Measurements from ENCODE around the gene CD82.

Gene CD82

DNA sequence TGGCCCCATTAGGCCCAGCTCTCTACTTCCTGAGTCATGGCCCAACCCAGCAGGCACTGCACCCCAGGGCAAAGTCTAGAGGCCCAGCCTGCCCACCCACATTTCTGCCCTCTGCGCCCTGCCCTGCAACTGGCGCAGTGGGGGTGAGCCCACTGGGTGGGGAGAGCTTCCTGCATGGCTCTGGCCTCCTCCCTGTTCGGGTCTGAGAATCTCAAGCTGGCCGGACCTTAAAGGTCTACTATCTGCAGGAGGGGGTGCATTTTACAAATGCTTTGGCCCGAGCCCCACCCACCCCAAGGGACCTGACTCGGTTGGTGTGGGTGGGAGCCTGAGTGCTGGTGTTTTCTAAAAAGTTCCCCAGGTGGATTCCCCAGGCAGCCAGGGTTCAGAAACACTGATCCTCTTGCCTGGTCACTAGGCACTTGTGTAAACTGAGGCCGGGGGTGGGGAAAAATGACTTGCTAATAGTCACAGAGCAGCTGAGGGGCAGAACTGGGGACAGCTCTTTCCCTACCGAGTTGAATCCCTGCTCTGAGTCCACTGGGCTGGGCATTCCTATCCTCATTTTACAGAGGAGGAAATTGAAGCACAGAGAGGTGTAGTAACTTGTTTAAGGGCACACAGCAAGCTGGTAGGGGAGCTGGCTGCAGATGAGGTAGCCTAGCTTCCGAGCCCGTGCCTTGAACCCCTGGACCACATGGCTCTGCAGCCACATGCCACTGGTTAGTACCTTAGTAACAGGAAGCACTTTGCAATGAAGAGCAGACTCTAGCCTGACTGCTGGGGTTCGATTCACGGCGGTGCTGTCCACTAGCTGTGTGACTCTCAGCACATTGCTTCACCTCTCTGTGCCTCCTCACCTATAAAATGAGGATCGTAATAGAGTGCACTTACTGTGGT is 36.3 kb downstream of the CD82 start:
- peak overlapping the region; percentile 69 for H3K4me3 Mint-ChIP-seq
- DNase-seq (ENCODE audit: low spot score in 2 of 2) (peak; percentile 50 to 61), ATAC-seq (ENCODE audit: low read depth) (peak; percentile 45)
- H3K4me1 Mint-ChIP-seq, result peaks cover 74% of the 10 kb centered on the region
- H3K27me3 Mint-ChIP-seq, result no peaks in the 10 kb centered on the region
- no peaks in the 10 kb centered on the region for H3K9me3 Mint-ChIP-seq
- peaks cover 28% of the 10 kb centered on the region for H3K36me3 Mint-ChIP-seq
- H3K27ac Mint-ChIP-seq, result peak overlapping the region; percentile 98

DNA sequence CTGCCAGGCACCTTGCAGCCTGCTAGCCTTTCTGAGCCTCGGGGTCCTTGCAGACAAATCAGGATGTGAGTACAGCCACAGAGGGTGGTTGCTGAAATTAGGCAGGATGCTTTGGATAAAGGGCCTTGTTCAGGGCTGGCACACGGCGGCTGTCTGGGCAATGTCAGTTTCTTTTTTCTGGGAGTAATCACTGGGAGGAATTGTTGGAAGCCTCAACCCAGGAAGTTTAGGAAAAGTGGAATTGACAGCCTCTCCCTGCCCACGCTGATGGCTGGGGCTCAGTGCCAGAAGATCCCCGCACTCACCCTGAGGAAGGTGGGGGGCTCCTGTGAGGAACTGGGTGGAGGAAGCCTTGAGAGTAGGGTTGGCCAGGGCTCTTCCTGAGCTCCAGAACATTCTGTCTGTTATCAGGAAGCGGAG is 37.4 kb downstream of the CD82 start:
- Mint-ChIP-seq H3K4me1 (peaks cover 73% of the 10 kb centered on the region), H3K9me3 (no peaks in the 10 kb centered on the region), H3K36me3 (peaks cover 35% of the 10 kb centered on the region), H3K27ac (peak overlapping the region; percentile 98), H3K27me3 (no peaks in the 10 kb centered on the region), H3K4me3 (peak overlapping the region; percentile 29)
- DNase-seq (ENCODE audit: low spot score in 2 of 2) (no peak), ATAC-seq (ENCODE audit: low read depth) (no peak)

DNA sequence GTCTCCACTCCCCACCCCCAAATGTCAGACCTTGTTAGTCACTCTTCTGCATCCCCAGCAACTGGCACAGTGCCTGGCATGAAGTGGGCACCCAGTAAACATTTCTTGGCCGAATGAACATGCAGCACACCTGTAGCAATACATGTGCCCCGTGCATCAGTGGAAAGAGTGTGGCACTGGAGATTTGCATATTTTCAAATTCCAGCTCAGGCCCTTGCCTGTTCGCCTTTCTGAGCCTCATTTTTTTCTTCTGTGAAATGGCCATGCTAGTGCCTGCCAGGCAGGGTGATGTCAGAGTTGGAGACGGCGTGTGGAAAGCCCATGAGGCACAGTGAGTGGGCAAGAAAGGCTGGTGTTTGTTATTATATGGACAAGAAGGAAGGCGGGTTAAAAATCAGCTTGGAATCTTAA is 38.7 kb downstream of the CD82 start:
- DNase-seq (ENCODE audit: low spot score in 2 of 2) (peak in 1 of 2 donors; percentile 50), ATAC-seq (ENCODE audit: low read depth) (peak; percentile 36)
- H3K27me3 Mint-ChIP-seq, result no peaks in the 10 kb centered on the region
- peaks cover 36% of the 10 kb centered on the region for H3K36me3 Mint-ChIP-seq
- H3K4me1 Mint-ChIP-seq, result peaks cover 80% of the 10 kb centered on the region
- H3K9me3 Mint-ChIP-seq, result no peaks in the 10 kb centered on the region
- H3K4me3 Mint-ChIP-seq, result peak overlapping the region; percentile 87
- H3K27ac Mint-ChIP-seq, result peak overlapping the region; percentile 98

- ATAC-seq (ENCODE audit: low read depth) (no peak), DNase-seq (ENCODE audit: low spot score in 2 of 2) (no peak)
- peak overlapping the region; percentile 87 for H3K4me3 Mint-ChIP-seq
- peaks cover 78% of the 10 kb centered on the region for H3K4me1 Mint-ChIP-seq
- peak overlapping the region; percentile 98 for H3K27ac Mint-ChIP-seq
- no peaks in the 10 kb centered on the region for H3K27me3 Mint-ChIP-seq
- peaks cover 36% of the 10 kb centered on the region for H3K36me3 Mint-ChIP-seq
- no peaks in the 10 kb centered on the region for H3K9me3 Mint-ChIP-seq
These were observed 39.7 kb downstream of the CD82 start for GRCh38 chr11:44605068-44605708.

DNA sequence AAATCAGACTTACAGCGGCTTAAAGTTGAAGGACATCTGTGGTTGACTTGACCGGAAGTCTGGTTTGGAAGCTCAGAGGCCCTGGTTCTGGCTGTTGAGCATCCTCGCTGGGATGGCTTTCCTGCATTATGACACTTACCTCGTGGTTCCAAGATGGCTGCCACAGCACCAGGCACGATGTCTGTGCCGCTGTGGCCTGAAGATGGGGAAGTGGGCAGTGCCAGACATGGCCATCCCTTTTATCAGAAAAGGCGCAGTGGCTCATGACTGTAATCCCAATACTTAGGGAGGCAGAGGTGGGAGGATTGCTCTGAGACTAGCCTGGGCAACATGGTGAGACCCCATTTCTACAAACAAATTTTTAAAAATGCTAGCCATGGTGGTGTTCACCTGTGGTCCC is 40.5 kb downstream of the CD82 start:
- peaks cover 36% of the 10 kb centered on the region for H3K36me3 Mint-ChIP-seq
- H3K9me3 Mint-ChIP-seq, result no peaks in the 10 kb centered on the region
- DNase-seq (ENCODE audit: low spot score in 2 of 2) (no peak), ATAC-seq (ENCODE audit: low read depth) (no peak)
- H3K4me3 Mint-ChIP-seq, result peak overlapping the region; percentile 87
- H3K27me3 Mint-ChIP-seq, result no peaks in the 10 kb centered on the region
- H3K4me1 Mint-ChIP-seq, result peaks cover 77% of the 10 kb centered on the region
- H3K27ac Mint-ChIP-seq, result peak overlapping the region; percentile 98

- DNase-seq (ENCODE audit: low spot score in 2 of 2), result no peak
- H3K4me3 Mint-ChIP-seq, result peak overlapping the region; percentile 39
- H3K27me3 Mint-ChIP-seq, result no peaks in the 10 kb centered on the region
- no peaks in the 10 kb centered on the region for H3K9me3 Mint-ChIP-seq
- H3K4me1 Mint-ChIP-seq, result peaks cover 75% of the 10 kb centered on the region
- H3K36me3 Mint-ChIP-seq, result peaks cover 36% of the 10 kb centered on the region
- ATAC-seq (ENCODE audit: low read depth), result no peak
- H3K27ac Mint-ChIP-seq, result peak overlapping the region; percentile 98
These were observed 41.0 kb downstream of the CD82 start for GRCh38 chr11:44606472-44606871.

DNA sequence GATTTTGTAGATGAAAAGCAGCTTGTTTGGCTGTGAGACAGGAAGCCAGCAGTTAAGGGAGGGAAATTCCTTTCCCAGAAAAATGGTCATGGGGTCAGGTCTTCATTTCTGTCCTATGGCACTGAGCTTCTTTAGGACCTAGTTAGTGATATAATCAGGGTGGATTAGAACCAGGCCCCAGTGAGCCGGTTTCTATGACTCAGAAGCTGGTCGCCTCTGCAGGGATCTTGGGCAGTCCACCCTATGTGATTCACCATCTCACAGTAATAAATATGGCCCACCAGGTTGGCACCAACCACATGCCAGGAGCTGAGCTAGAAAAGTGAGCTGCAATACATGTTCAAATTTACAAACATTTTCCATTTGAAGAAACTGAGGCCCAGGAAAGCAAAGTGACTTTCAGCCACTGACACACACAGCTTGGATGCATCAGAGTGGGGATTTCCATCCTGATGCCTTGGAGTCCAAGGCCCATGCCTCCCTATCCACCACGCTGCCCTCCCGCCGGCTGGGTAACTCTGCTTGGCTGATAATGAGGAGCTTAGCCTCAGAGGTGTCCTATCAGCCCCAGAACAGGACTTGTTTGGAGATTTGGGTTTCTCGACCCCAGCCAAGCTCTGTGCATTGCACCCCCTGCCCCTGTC is 42.0 kb downstream of the CD82 start:
- H3K4me1 Mint-ChIP-seq, result peaks cover 78% of the 10 kb centered on the region
- no peak for ATAC-seq (ENCODE audit: low read depth)
- H3K4me3 Mint-ChIP-seq, result peak overlapping the region; percentile 79
- H3K27ac Mint-ChIP-seq, result peak overlapping the region; percentile 98
- no peak for DNase-seq (ENCODE audit: low spot score in 2 of 2)
- H3K27me3 Mint-ChIP-seq, result no peaks in the 10 kb centered on the region
- peaks cover 38% of the 10 kb centered on the region for H3K36me3 Mint-ChIP-seq
- H3K9me3 Mint-ChIP-seq, result no peaks in the 10 kb centered on the region

GRCh38 chr11:44607987-44608386 is 42.5 kb downstream of the CD82 start:
- Mint-ChIP-seq H3K27ac (peak overlapping the region; percentile 98), H3K36me3 (peaks cover 39% of the 10 kb centered on the region), H3K4me3 (peak overlapping the region; percentile 79), H3K27me3 (no peaks in the 10 kb centered on the region), H3K4me1 (peaks cover 79% of the 10 kb centered on the region), H3K9me3 (no peaks in the 10 kb centered on the region)
- ATAC-seq (ENCODE audit: low read depth), result no peak
- DNase-seq (ENCODE audit: low spot score in 2 of 2), result no peak

DNA sequence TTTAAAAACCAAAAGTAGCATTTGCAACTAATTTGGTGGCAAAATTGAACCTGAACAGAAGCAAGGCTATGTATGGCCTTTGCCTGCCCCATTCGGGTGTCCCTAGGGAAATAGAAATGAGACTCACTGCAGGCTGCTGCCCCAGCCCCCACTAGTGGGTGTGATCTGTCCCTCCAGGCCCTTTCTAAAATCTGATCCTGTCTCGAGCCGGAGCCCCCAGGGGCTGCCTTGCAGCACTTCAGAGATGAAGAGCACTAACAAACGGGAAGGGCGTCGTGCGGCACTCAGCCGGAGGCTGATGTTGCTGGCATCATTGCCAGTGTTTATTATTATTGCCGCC is 43.2 kb downstream of the CD82 start:
- H3K4me3 Mint-ChIP-seq, result peak overlapping the region; percentile 79
- H3K27me3 Mint-ChIP-seq, result no peaks in the 10 kb centered on the region
- ATAC-seq (ENCODE audit: low read depth) (no peak), DNase-seq (ENCODE audit: low spot score in 2 of 2) (no peak)
- H3K36me3 Mint-ChIP-seq, result peaks cover 45% of the 10 kb centered on the region
- H3K27ac Mint-ChIP-seq, result peak overlapping the region; percentile 98
- H3K4me1 Mint-ChIP-seq, result peaks cover 80% of the 10 kb centered on the region
- H3K9me3 Mint-ChIP-seq, result no peaks in the 10 kb centered on the region

DNA sequence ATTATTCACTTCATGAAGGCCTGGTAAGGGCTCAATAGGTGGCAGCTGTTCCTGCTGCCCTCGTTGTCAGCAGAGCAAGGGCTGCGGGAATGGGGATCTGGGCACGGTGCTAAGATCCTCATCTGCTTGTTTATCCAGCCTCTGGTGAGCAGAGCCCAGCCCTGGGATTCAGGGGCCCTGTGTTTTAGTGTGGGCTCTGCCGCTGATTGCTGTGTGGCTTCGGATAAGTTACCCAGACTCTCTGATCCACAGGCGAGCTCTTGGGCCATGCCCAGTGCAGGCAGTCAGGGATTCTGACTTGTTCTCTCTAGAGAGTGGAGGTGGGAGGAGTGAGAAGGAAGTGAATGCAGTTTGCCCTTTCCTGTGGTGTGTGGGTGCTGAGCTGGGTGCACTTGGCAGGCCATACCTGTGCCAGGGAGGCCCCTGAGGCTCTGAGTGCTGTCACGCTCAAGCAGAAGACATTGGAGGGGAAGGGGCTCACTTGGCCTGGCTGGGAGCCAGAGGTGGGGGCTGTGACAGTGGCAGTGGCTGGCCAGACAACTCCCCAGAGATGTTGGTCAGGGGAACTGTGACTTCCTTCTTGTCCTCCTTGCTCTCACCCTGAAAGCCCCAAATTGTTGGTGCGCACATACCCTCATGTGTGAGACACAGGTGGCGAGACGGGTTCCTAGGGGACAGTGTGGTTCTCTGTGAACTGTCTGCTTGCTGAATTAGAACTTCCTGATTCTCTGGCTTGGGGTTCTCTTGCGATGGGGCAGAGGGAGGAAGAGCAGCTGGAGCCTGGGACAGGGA is 43.7 kb downstream of the CD82 start:
- no peaks in the 10 kb centered on the region for H3K9me3 Mint-ChIP-seq
- peaks cover 42% of the 10 kb centered on the region for H3K36me3 Mint-ChIP-seq
- H3K27me3 Mint-ChIP-seq, result no peaks in the 10 kb centered on the region
- H3K4me1 Mint-ChIP-seq, result peaks cover 80% of the 10 kb centered on the region
- H3K27ac Mint-ChIP-seq, result peak overlapping the region; percentile 98
- DNase-seq (ENCODE audit: low spot score in 2 of 2) (peak; percentile 83 to 85), ATAC-seq (ENCODE audit: low read depth) (peak; percentile 68)
- peak overlapping the region; percentile 79 for H3K4me3 Mint-ChIP-seq

DNA sequence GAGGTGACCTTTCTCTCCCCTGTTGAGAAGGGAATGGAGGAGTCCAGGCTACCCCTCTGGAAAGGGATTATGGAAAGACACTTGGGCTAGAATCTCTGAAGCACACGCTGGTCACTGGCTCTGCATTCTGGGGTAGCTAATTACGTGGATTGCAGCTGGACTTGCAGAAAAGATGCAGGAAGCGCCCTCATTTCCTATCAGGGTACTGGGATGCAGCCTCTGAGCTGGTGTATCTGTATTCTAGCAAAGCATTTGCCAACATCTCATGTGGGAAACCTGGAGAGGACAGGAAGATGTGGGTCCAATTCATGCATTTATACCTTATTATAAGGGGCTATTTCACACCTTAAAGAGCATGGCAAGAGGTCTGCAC is 44.3 kb downstream of the CD82 start:
- ATAC-seq (ENCODE audit: low read depth), result no peak

DNA sequence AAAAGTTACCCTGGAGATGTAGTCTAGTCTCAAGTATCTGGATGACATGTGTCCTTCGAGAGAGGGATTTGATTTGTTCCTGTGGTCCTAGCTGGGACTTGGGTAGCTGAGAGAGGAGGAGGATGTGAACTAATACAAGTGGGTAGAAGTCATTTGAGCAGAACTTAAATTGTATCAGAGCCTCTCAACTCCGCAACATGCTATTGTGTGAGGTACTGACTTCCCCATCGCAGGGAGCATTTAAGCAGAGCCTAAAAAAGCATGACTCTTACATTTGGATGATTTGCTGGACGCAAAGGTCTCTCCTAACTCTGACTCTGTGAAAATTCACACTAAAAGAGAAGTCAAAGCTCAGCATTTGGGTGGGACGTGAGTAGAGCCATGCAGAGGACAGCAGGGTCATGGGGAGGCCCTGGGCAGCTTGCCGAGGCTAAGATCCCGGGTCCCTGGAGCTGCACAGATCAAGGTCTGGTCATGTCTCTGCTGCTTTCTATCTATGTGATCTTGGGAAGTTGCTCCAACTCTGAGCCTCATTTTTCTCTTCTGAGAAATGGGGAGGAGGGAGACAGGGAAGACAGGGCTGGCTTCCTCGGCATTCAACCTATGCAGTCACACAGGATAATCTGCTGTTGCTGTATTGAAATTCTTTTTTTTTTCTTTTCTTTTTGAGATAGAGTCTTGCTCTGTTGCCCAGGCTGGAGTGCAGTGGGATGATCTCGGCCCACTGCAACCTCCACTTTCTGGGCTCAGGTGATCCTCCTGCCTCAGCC is 44.9 kb downstream of the CD82 start:
- DNase-seq (ENCODE audit: low spot score in 2 of 2), result no peak
- H3K27me3 Mint-ChIP-seq, result no peaks in the 10 kb centered on the region
- peaks cover 43% of the 10 kb centered on the region for H3K36me3 Mint-ChIP-seq

More for the DNA sequence above, 44.3 kb downstream of the CD82 start:
- peak overlapping the region; percentile 79 for H3K4me3 Mint-ChIP-seq
- no peaks in the 10 kb centered on the region for H3K27me3 Mint-ChIP-seq
- no peaks in the 10 kb centered on the region for H3K9me3 Mint-ChIP-seq
- H3K36me3 Mint-ChIP-seq, result peaks cover 44% of the 10 kb centered on the region
- peak overlapping the region; percentile 98 for H3K27ac Mint-ChIP-seq
- DNase-seq (ENCODE audit: low spot score in 2 of 2), result no peak
- peaks cover 80% of the 10 kb centered on the region for H3K4me1 Mint-ChIP-seq

DNA sequence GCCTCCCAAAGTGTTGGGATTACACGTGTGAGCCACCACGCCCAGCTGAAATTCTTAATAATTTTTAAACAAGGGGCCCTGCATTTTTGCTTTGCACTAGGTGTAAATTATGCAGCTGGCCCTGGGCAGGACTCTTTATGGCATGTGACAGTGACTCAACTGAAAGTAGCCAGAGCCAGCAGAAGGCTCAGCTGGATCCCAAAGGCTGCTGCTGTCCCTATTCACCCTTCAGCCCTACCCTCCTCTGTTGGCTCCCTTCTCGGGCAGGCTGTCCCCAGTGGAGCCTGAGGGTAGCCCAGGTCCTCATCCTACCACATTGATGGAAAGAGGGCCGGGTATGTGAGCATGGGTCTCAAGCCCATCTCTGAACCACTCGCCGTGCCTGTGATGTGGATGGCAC is 45.6 kb downstream of the CD82 start:
- H3K36me3 Mint-ChIP-seq, result peaks cover 42% of the 10 kb centered on the region
- DNase-seq (ENCODE audit: low spot score in 2 of 2), result no peak
- ATAC-seq (ENCODE audit: low read depth), result no peak
- no peaks in the 10 kb centered on the region for H3K9me3 Mint-ChIP-seq
- peak overlapping the region; percentile 51 for H3K4me3 Mint-ChIP-seq
- no peaks in the 10 kb centered on the region for H3K27me3 Mint-ChIP-seq
- H3K4me1 Mint-ChIP-seq, result peaks cover 81% of the 10 kb centered on the region
- H3K27ac Mint-ChIP-seq, result peak overlapping the region; percentile 98

More for the DNA sequence above, 44.9 kb downstream of the CD82 start:
- ATAC-seq (ENCODE audit: low read depth), result no peak
- Mint-ChIP-seq H3K4me1 (peaks cover 79% of the 10 kb centered on the region), H3K9me3 (no peaks in the 10 kb centered on the region), H3K4me3 (peak overlapping the region; percentile 79), H3K27ac (peak overlapping the region; percentile 98)

All from memory B cell (primary cell).